ENCODE measurements around the gene CLRN1.

- TF ChIP-seq, protein P1, sequence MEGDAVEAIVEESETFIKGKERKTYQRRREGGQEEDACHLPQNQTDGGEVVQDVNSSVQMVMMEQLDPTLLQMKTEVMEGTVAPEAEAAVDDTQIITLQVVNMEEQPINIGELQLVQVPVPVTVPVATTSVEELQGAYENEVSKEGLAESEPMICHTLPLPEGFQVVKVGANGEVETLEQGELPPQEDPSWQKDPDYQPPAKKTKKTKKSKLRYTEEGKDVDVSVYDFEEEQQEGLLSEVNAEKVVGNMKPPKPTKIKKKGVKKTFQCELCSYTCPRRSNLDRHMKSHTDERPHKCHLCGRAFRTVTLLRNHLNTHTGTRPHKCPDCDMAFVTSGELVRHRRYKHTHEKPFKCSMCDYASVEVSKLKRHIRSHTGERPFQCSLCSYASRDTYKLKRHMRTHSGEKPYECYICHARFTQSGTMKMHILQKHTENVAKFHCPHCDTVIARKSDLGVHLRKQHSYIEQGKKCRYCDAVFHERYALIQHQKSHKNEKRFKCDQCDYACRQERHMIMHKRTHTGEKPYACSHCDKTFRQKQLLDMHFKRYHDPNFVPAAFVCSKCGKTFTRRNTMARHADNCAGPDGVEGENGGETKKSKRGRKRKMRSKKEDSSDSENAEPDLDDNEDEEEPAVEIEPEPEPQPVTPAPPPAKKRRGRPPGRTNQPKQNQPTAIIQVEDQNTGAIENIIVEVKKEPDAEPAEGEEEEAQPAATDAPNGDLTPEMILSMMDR (IDR thresholded peaks at IDR 0.05) = no peak
- no peak for TF ChIP-seq POLR2A (IDR thresholded peaks at IDR 0.05)
- no peak for TF ChIP-seq POLR2AphosphoS5 (IDR thresholded peaks at IDR 0.05)
These were observed at the start of gene CLRN1 for GRCh38 chr3:150972366-150973071.
